GM12878 (cell line): ENCODE measurements around the gene TNRC6B. TPM values are rescaled to one million over a fixed set of nuclear protein-coding genes. Genes with fewer than 3 reads are reported as not detected.
A peak's percentile ranks its signal among the peaks of the same experiment; 100 is the strongest.

Source experiments
- ATAC-seq: fragments of 200-7000 bp; cut with Tn5 transposase; 3 replicates; pipeline ENCODE4 v1.9.1; 2020; ENCODE audit warnings: mild to moderate bottlenecking, moderate library complexity
- BruUV-seq: library from RNA; stranded (reverse); fragments of 400-500 nt; replicated peaks from 2 replicates; lab custom pipeline; 2021; lab: Mats Ljungman, UMichigan
- CTCF ChIA-PET: fragments of 300-600 bp; sonication (Branson Sonifier 250); formaldehyde crosslinking; extraction: SDS; loops from one replicate; lab custom pipeline; 2021; ENCODE audit warnings: inconsistent platforms; lab: Yijun Ruan, JAX
- POLR2A ChIA-PET: fragments of 350-600 bp; formaldehyde crosslinking; extraction: SDS; loops from one replicate; lab custom pipeline; 2021; ENCODE audit warnings: inconsistent platforms; lab: Charles Lee
- RAD21 ChIA-PET: fragments of 300-600 bp; sonication (Branson Sonifier 250); formaldehyde crosslinking; loops from one replicate; lab custom pipeline; 2023; ENCODE audit warnings: antibody characterized with exemption; ENCODE audit not compliant: unreplicated experiment; lab: Charles Lee
- SMC1A ChIA-PET: fragments of 300-600 bp; sonication (Branson Sonifier 250); formaldehyde crosslinking; loops from one replicate; lab custom pipeline; 2023; ENCODE audit not compliant: unreplicated experiment, uncharacterized antibody; lab: Charles Lee
- DNase-seq: peaks from one replicate; pipeline ENCODE4 v3.0.0-alpha.2; 2011; ENCODE audit warnings: low read depth, low spot score
- FAIRE-seq: peaks from 3 replicates; lab custom pipeline; 2011; peaks lifted over from hg19 to GRCh38; lab: Jason Lieb, UNC
- H2AFZ ChIP-seq: 2 replicates; pipeline ENCODE4 v1.6.0; 2011; ENCODE audit warnings: low read depth, low read length, control low read depth; ENCODE audit not compliant: control insufficient read depth
- H3K27ac ChIP-seq: 2 replicates; pipeline ENCODE4 v1.5.1; 2011; ENCODE audit warnings: control low read depth; ENCODE audit not compliant: control insufficient read depth, insufficient read depth
- H3K27me3 ChIP-seq, 2 experiments: replicated peaks in 1 of 2; 2 replicates each; pipeline versions ENCODE4 v1.6.0 to v1.6.1; 2011; ENCODE audit warnings: low read length in 1 of 2; ENCODE audit not compliant: control insufficient read depth in 2 of 2, insufficient read depth in 2 of 2
- H3K36me3 ChIP-seq, 2 experiments: 2 replicates each; pipeline ENCODE4 v1.5.1; 2011; ENCODE audit warnings: low read length in 1 of 2; ENCODE audit not compliant: control insufficient read depth in 2 of 2, insufficient read depth in 2 of 2
- H3K4me1 ChIP-seq: 2 replicates; pipeline ENCODE4 v1.6.1; 2011; ENCODE audit warnings: mild to moderate bottlenecking, low read length, moderate library complexity, mixed read lengths; ENCODE audit not compliant: control insufficient read depth, insufficient read depth
- H3K4me2 ChIP-seq: 2 replicates; pipeline ENCODE4 v1.6.0; 2011; ENCODE audit warnings: control low read depth; ENCODE audit not compliant: control insufficient read depth, insufficient read depth
- H3K4me3 ChIP-seq: fragments of 200-600 bp; sonication (generic); 2 replicates; pipeline ENCODE4 v1.5.1; 2016
- H3K79me2 ChIP-seq: 2 replicates; pipeline ENCODE4 v1.6.0; 2011; ENCODE audit warnings: low read length; ENCODE audit not compliant: control insufficient read depth, insufficient read depth
- H3K9ac ChIP-seq: 2 replicates; pipeline ENCODE4 v1.8.0; 2011; ENCODE audit warnings: low read length, control low read depth, mixed read lengths; ENCODE audit not compliant: control insufficient read depth, insufficient read depth
- H3K9me3 ChIP-seq: replicated peaks from 3 replicates; pipeline ENCODE4 v1.5.1; 2011; ENCODE audit warnings: mild to moderate bottlenecking, low read length; ENCODE audit not compliant: control insufficient read depth, insufficient read depth
- H4K20me1 ChIP-seq: 2 replicates; pipeline ENCODE4 v1.6.0; 2011; ENCODE audit not compliant: control insufficient read depth, insufficient read depth
- ASH2L ChIP-seq: fragments of 300-600, 200-600 bp; sonication (generic); IDR thresholded peaks from 2 replicates; pipeline ENCODE4 v1.6.1; 2017; ENCODE audit warnings: low read depth, mild to moderate bottlenecking, borderline replicate concordance
- CEBPB ChIP-seq, 2 experiments: fragments of 150-350 bp in 1 of 2; IDR thresholded peaks; 2 replicates each; pipeline ENCODE4 v1.6.1; 2012 to 2014; ENCODE audit warnings: low read depth in 2 of 2, low read length in 2 of 2, borderline replicate concordance in 1 of 2, inconsistent platforms in 1 of 2
- GATAD2B ChIP-seq: fragments of 450-650 bp; conservative IDR thresholded peaks from 2 replicates; pipeline ENCODE4 v1.6.1; 2017; ENCODE audit warnings: low read depth, mild to moderate bottlenecking, moderate library complexity
- NFIC ChIP-seq: IDR thresholded peaks from 2 replicates; pipeline ENCODE4 v1.6.1; 2012; ENCODE audit warnings: low read depth, mild to moderate bottlenecking, inconsistent platforms, low read length, moderate library complexity
- POLR2AphosphoS5 ChIP-seq: IDR thresholded peaks from 2 replicates; pipeline ENCODE4 v1.6.1; 2011; ENCODE audit warnings: mild to moderate bottlenecking, low read length, inconsistent platforms
- RAD51 ChIP-seq: fragments of 450-650 bp; IDR thresholded peaks from 2 replicates; pipeline ENCODE4 v1.6.1; 2016; ENCODE audit warnings: moderate library complexity, mild to moderate bottlenecking, inconsistent platforms
- SP1 ChIP-seq: IDR thresholded peaks from one replicate; pipeline ENCODE4 v1.6.1; 2011; ENCODE audit warnings: low read depth, low read length
- SUPT20H ChIP-seq: IDR thresholded peaks from 2 replicates; pipeline ENCODE4 v1.6.1; 2011; ENCODE audit warnings: low read depth, mild to moderate bottlenecking, low read length, moderate library complexity, borderline replicate concordance; ENCODE audit not compliant: control insufficient read depth
- YY1 ChIP-seq: IDR thresholded peaks from 2 replicates; pipeline ENCODE4 v1.6.1; 2011; ENCODE audit warnings: low read depth, mild to moderate bottlenecking, low read length
- WGBS: methylation state at CpG from one replicate; pipeline ENCODE4 v1.1.6; 2016; ENCODE audit warnings: low lambda C conversion rate; ENCODE audit not compliant: insufficient replicate concordance, insufficient coverage; ENCODE audit errors: missing lambda C conversion rate; 5-methylcytosine and 5-hydroxymethylcytosine counted together
- in situ Hi-C: fragments of 300-500 bp; cut with MboI; formaldehyde crosslinking; loops from 9 replicates; pipeline ENCODE4 v1.14.3; 2018; ENCODE audit warnings: mixed read lengths
- intact Hi-C: fragments of 100-400 bp; cut with micrococcal nuclease; formaldehyde crosslinking; loops from one replicate; pipeline ENCODE4 v1.14.2; 2022; ENCODE audit not compliant: unreplicated experiment
- polyA plus RNA-seq, 11 experiments: library from polyadenylated mRNA; depleted of rRNA in 4 of 11; unstranded in 6 of 11; stranded (reverse) in 5 of 11; fragments of >200 nt; fragmentation: Nextera tagmentation in 4 of 11; fragmentation: Illumina TruSeq in 1 of 11; extraction: Ambion mirVana in 4 of 11; extraction: Trizol in 1 of 11; gene quantifications; 1 replicate in 1 of 11; 2 replicates in 10 of 11; pipeline versions ENCODE4 v1.2.1 to v1.2.3, GENCODE V29; 2011 to 2016; ENCODE audit warnings: inconsistent platforms in 2 of 11, missing spikeins in 2 of 11, low read depth in 1 of 11
- total RNA-seq, 4 experiments: library from RNA; depleted of rRNA in 3 of 4; stranded (reverse); fragments of >200 nt in 3 of 4; fragmentation: Illumina TruSeq in 1 of 4; extraction: Trizol in 1 of 4; gene quantifications; 2 replicates each; pipeline versions ENCODE4 v1.2.1 to v1.2.3, GENCODE V29; 2013 to 2021
- TF ChIP-seq, protein P1 (sequence below): fragments of 450-650 bp; formaldehyde crosslinking; IDR thresholded peaks from 2 replicates; pipeline ENCODE4 v1.5.0; 2022; ENCODE audit warnings: mild to moderate bottlenecking, missing genetic modification characterization
- TF ChIP-seq, protein P2 (sequence below): IDR thresholded peaks from 2 replicates; pipeline ENCODE4 v1.6.1; 2011; ENCODE audit warnings: low read depth, low read length, improper control_type of control experiment, borderline replicate concordance

TNRC6B gene
- total and polyA plus RNA-seq, 10 of the 15 experiments (the other 5 are each of a cell fraction or from before 2014, with no cell fraction given), result 3.6 to 32.8 (median 16.4) TPM

DNA sequence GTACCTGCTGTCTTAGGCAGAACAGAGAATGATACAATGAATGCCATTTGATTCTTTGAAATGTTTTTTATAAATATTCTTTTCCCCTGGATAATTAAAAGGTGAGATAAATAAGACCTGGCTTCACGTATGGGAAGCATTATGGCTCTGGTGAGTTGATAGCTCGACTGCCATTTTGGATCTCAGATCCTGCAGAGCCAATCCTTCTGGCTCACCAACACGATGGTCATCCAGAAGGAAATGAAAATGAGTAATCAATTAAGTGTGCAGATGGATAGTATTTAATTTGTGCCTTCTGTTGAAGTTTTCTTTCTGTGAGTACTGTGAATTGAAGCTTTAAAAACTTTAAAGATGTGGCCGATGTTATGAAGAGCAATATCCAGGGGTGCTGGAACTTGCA lies 2.7 kb downstream of the TNRC6B start:
- ChIA-PET SMC1A (interaction anchor here (1.0 to 5.4 kb wide), 16 partner anchors 8 to 263 kb away, joined by 3 to 43 read pairs (median 5); partner anchors contain the start of gene ADSL), CTCF (interaction anchor here (0.6 to 3.8 kb wide), 7 partner anchors 9 to 167 kb away, joined by 3 to 26 read pairs (median 3); partner anchors contain the start of gene ADSL), RAD21 (interaction anchor here (0.5 to 5.0 kb wide), 4 partner anchors 11 to 169 kb away, joined by 3 to 45 read pairs (median 4); no protein-coding TSS in a partner anchor), POLR2A (interaction anchor here (0.6 to 2.7 kb wide), 6 partner anchors 16 to 168 kb away, joined by 3 to 16 read pairs (median 4); no protein-coding TSS in a partner anchor)
- no peak for FAIRE-seq
- BruUV-seq, result no TSS peak
- H2AFZ ChIP-seq, result no peak overlapping the region
- no peak overlapping the region for H3K9ac ChIP-seq
- H3K4me1 ChIP-seq, result peaks cover 9% of the 10 kb centered on the region
- H4K20me1 ChIP-seq, result no peaks in the 10 kb centered on the region
- 88% methylated on average over 4 of the region's 4 CpGs for WGBS
- TF ChIP-seq YY1 (0 out of 2 replicates have a peak, but pooled peaks have one; percentile 32), CEBPB (IDR thresholded peaks at IDR 0.05; ENCODE audit: borderline replicate concordance in 1 of 2, low read depth in 2 of 2, low read length in 2 of 2) (no peak)
- DNase-seq, result no peak
- H3K4me2 ChIP-seq, result peak overlapping the region; percentile 94
- intact Hi-C loops, result loop anchor here (10.0 kb wide), 1 partner anchor 164 kb away; the partner anchor contains the start of gene ADSL
- H3K27me3 ChIP-seq, result no peaks in the 10 kb centered on the region
- H3K36me3 ChIP-seq, result no peaks in the 10 kb centered on the region
- H3K4me3 ChIP-seq, result peak overlapping the region; percentile 59
- no peak for ATAC-seq
- peaks cover 68% of the 10 kb centered on the region for H3K79me2 ChIP-seq
- peak overlapping the region; percentile 76 for H3K27ac ChIP-seq
- in situ Hi-C loops, result no loop called here
- no peaks in the 10 kb centered on the region for H3K9me3 ChIP-seq

DNA sequence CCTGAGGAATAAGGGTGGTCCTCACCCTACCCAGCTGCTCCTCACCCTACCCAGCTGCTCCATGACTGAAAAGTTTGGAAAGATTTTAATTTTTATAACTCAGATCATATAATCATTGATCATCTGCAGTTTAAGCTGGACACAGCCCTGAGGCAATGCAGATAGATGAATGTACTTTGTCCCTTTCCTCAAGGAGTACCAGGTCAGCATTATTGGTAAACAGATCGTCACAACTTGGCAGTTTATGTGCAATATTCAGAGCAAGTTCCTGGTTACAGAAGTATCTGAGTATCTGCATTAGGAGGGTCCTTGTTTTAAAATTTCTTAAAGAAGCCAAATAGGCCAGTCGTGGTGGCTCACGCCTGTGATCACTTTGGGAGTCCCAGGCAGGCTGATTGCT lies 3.6 kb downstream of the TNRC6B start:
- ATAC-seq (no peak), FAIRE-seq (no peak), DNase-seq (no peak)
- CTCF ChIA-PET, result interaction anchor here (1.1 to 3.8 kb wide), 5 partner anchors 8 to 166 kb away, joined by 3 to 26 read pairs (median 4); partner anchors contain the start of gene ADSL
- H3K4me3 ChIP-seq, result no peak overlapping the region
- no peak overlapping the region for H2AFZ ChIP-seq
- no peaks in the 10 kb centered on the region for H4K20me1 ChIP-seq
- peaks cover 16% of the 10 kb centered on the region for H3K4me1 ChIP-seq
- no peaks in the 10 kb centered on the region for H3K27me3 ChIP-seq
- 98% methylated on average over 3 of the region's 3 CpGs for WGBS
- H3K4me2 ChIP-seq, result peak overlapping the region; percentile 46
- TF ChIP-seq POLR2AphosphoS5 (no peak), NFIC (no peak), SP1 (no peak), RAD51 (no peak), ASH2L (no peak), GATAD2B (no peak), SUPT20H (no peak)
- TF ChIP-seq, protein P1, sequence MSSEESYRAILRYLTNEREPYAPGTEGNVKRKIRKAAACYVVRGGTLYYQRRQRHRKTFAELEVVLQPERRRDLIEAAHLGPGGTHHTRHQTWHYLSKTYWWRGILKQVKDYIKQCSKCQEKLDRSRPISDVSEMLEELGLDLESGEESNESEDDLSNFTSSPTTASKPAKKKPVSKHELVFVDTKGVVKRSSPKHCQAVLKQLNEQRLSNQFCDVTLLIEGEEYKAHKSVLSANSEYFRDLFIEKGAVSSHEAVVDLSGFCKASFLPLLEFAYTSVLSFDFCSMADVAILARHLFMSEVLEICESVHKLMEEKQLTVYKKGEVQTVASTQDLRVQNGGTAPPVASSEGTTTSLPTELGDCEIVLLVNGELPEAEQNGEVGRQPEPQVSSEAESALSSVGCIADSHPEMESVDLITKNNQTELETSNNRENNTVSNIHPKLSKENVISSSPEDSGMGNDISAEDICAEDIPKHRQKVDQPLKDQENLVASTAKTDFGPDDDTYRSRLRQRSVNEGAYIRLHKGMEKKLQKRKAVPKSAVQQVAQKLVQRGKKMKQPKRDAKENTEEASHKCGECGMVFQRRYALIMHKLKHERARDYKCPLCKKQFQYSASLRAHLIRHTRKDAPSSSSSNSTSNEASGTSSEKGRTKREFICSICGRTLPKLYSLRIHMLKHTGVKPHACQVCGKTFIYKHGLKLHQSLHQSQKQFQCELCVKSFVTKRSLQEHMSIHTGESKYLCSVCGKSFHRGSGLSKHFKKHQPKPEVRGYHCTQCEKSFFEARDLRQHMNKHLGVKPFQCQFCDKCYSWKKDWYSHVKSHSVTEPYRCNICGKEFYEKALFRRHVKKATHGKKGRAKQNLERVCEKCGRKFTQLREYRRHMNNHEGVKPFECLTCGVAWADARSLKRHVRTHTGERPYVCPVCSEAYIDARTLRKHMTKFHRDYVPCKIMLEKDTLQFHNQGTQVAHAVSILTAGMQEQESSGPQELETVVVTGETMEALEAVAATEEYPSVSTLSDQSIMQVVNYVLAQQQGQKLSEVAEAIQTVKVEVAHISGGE, result no peak
- TF ChIP-seq, protein P2, sequence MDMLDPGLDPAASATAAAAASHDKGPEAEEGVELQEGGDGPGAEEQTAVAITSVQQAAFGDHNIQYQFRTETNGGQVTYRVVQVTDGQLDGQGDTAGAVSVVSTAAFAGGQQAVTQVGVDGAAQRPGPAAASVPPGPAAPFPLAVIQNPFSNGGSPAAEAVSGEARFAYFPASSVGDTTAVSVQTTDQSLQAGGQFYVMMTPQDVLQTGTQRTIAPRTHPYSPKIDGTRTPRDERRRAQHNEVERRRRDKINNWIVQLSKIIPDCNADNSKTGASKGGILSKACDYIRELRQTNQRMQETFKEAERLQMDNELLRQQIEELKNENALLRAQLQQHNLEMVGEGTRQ, result no peak
- intact Hi-C loops (loop anchor here (10.0 kb wide), 1 partner anchor 163 kb away; the partner anchor contains the start of gene ADSL), in situ Hi-C loops (no loop called here)
- RAD21 ChIA-PET, result interaction anchor here (1.8 to 5.0 kb wide), 2 partner anchors 12 to 137 kb away, joined by 4 to 45 read pairs; no protein-coding TSS in a partner anchor
- POLR2A ChIA-PET, result interaction anchor here (0.6 to 1.2 kb wide), 4 partner anchors 10 to 513 kb away, joined by 3 read pairs; no protein-coding TSS in a partner anchor
- SMC1A ChIA-PET, result interaction anchor here (0.7 to 5.4 kb wide), 9 partner anchors 11 to 264 kb away, joined by 3 to 43 read pairs (median 3); no protein-coding TSS in a partner anchor
- H3K79me2 ChIP-seq, result peaks cover 77% of the 10 kb centered on the region
- no peak overlapping the region for H3K9ac ChIP-seq
- H3K27ac ChIP-seq, result no peak overlapping the region
- BruUV-seq, result no TSS peak
- H3K36me3 ChIP-seq, result no peaks in the 10 kb centered on the region
- H3K9me3 ChIP-seq, result no peaks in the 10 kb centered on the region; the same call in 2 of the 3 replicates
